ENCODE measurements around the gene NETO1.

NETO1 gene

GRCh38 chr18:72843743-72844142 lies 24.0 kb downstream of the NETO1 start:
- Histone ChIP-seq H3K27me3 (replicated peaks; ENCODE audit: control insufficient read depth, insufficient read depth, low read length) (no peaks in the 10 kb centered on the region), H3K36me3 (ENCODE audit: control insufficient read depth, insufficient read depth, low read length) (no peaks in the 10 kb centered on the region), H3K4me3 (replicated peaks; ENCODE audit: low read depth, low read length) (no peak overlapping the region)
- DNase-seq (ENCODE audit: extremely low read depth, insufficient read length), result no peak
- TF ChIP-seq CTCF (IDR thresholded peaks at IDR 0.05; ENCODE audit: insufficient read depth, low read length, poor library complexity, severe bottlenecking), result no peak

- H3K27me3 ChIP-seq (replicated peaks; ENCODE audit: control insufficient read depth, insufficient read depth, low read length), result no peaks in the 10 kb centered on the region
- DNase-seq (ENCODE audit: extremely low read depth, insufficient read length), result no peak
- no peak for TF ChIP-seq CTCF (IDR thresholded peaks at IDR 0.05; ENCODE audit: insufficient read depth, low read length, poor library complexity, severe bottlenecking)
- H3K36me3 ChIP-seq (ENCODE audit: control insufficient read depth, insufficient read depth, low read length), result no peaks in the 10 kb centered on the region
- H3K4me3 ChIP-seq (replicated peaks; ENCODE audit: low read depth, low read length), result no peak overlapping the region
Measured at GRCh38 chr18:72840109-72840508, 27.7 kb downstream of the NETO1 start.

- no peak for DNase-seq (ENCODE audit: extremely low read depth, insufficient read length)
- H3K27me3 ChIP-seq (replicated peaks; ENCODE audit: control insufficient read depth, insufficient read depth, low read length), result no peaks in the 10 kb centered on the region
- no peak for TF ChIP-seq CTCF (IDR thresholded peaks at IDR 0.05; ENCODE audit: insufficient read depth, low read length, poor library complexity, severe bottlenecking)
- H3K36me3 ChIP-seq (ENCODE audit: control insufficient read depth, insufficient read depth, low read length), result no peaks in the 10 kb centered on the region
- no peak overlapping the region for H3K4me3 ChIP-seq (replicated peaks; ENCODE audit: low read depth, low read length)
Measured at GRCh38 chr18:72834731-72835130, 33.1 kb downstream of the NETO1 start.

GRCh38 chr18:72833471-72833870 lies 34.3 kb downstream of the NETO1 start:
- no peak for DNase-seq (ENCODE audit: extremely low read depth, insufficient read length)
- Histone ChIP-seq H3K27me3 (replicated peaks; ENCODE audit: control insufficient read depth, insufficient read depth, low read length) (no peaks in the 10 kb centered on the region), H3K36me3 (ENCODE audit: control insufficient read depth, insufficient read depth, low read length) (no peaks in the 10 kb centered on the region), H3K4me3 (replicated peaks; ENCODE audit: low read depth, low read length) (no peak overlapping the region)
- no peak for TF ChIP-seq CTCF (IDR thresholded peaks at IDR 0.05; ENCODE audit: insufficient read depth, low read length, poor library complexity, severe bottlenecking)

GRCh38 chr18:72830109-72830508 lies 37.7 kb downstream of the NETO1 start:
- DNase-seq (ENCODE audit: extremely low read depth, insufficient read length), result no peak
- Histone ChIP-seq H3K4me3 (replicated peaks; ENCODE audit: low read depth, low read length) (no peak overlapping the region), H3K27me3 (replicated peaks; ENCODE audit: control insufficient read depth, insufficient read depth, low read length) (no peaks in the 10 kb centered on the region), H3K36me3 (ENCODE audit: control insufficient read depth, insufficient read depth, low read length) (no peaks in the 10 kb centered on the region)
- no peak for TF ChIP-seq CTCF (IDR thresholded peaks at IDR 0.05; ENCODE audit: insufficient read depth, low read length, poor library complexity, severe bottlenecking)

- no peak for TF ChIP-seq CTCF (IDR thresholded peaks at IDR 0.05; ENCODE audit: insufficient read depth, low read length, poor library complexity, severe bottlenecking)
- Histone ChIP-seq H3K4me3 (replicated peaks; ENCODE audit: low read depth, low read length) (no peak overlapping the region), H3K36me3 (ENCODE audit: control insufficient read depth, insufficient read depth, low read length) (no peaks in the 10 kb centered on the region), H3K27me3 (replicated peaks; ENCODE audit: control insufficient read depth, insufficient read depth, low read length) (no peaks in the 10 kb centered on the region)
- no peak for DNase-seq (ENCODE audit: extremely low read depth, insufficient read length)
Measured at GRCh38 chr18:72828601-72829000, 39.2 kb downstream of the NETO1 start.

All from GM06990 (cell line).